ENCODE data around the gene ADGRG3. TPM values are rescaled to one million over a fixed set of nuclear protein-coding genes. Genes with fewer than 3 reads are reported as not detected.
"Not testable (repeated sequence)": the region's sequence is repeated elsewhere in the genome, so short reads cannot be mapped to it uniquely, and the experiment has no call there.

Gene ADGRG3
- polyA plus RNA-seq, 3 donors = 0.24 to 0.51 TPM; not detected in 1

DNA sequence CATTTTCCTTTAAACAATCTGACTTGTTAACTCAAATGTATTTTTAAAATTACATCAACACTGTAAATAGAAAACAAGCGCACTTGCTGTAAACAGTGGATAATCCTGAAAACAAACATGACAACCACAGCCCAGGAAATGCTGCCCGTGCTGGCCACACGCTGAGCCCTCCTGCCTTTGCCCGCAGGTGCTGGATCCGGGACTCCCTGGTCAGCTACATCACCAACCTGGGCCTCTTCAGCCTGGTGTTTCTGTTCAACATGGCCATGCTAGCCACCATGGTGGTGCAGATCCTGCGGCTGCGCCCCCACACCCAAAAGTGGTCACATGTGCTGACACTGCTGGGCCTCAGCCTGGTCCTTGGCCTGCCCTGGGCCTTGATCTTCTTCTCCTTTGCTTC lies 6.6 kb upstream of the ADGRG3 start:
- no peak for DNase-seq

DNA sequence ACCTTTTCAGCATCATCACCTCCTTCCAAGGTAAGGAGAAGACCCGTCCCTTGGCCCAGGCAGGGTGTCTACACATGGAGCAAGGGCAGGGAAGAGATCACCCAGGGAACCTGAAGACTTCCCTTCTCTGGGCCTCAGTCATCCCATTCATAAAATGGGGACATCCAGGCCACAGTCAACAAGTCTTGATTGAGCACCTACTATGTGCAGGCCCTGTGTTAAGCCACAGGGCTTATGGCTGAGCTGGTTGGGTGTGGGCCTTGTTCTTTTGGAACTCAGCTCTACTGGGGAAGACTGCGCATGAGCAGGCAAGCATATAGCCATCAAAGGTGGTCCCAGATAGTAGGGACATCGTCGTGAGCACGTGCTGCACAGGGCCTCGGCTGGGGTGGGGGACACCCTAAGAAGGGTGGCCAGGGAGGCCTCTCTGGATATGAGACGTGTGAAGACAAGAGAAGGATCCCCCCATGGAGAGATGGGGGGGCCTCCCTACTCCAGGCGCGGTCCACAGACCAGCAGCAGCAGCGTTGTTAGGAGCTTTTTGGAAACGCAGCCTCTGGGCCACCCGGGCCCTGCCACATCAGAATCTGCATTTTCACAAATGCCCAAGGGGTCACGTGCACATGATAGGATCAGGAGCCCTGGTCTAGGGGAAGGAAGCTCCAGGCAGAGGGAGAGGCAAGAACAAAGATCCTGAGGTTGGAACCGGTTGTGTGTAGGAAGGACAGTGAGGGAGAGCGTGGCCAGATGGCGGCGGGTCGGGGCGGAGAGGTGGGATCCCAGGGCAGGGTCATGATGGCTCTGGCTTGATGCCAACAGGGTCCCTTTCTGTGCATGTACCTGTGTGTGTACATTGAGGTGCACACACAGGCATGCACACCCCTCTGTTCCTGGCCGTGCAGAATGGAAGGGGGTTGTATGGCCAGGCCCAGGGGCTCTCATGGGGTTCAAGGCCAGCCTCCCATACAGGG lies 5.9 kb upstream of the ADGRG3 start:
- no peak for DNase-seq

DNA sequence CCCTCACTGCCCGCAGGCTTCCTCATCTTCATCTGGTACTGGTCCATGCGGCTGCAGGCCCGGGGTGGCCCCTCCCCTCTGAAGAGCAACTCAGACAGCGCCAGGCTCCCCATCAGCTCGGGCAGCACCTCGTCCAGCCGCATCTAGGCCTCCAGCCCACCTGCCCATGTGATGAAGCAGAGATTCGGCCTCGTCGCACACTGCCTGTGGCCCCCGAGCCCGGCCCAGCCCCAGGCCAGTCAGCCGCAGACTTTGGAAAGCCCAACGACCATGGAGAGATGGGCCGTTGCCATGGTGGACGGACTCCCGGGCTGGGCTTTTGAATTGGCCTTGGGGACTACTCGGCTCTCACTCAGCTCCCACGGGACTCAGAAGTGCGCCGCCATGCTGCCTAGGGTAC lies 4.7 kb upstream of the ADGRG3 start:
- DNase-seq = no peak

DNA sequence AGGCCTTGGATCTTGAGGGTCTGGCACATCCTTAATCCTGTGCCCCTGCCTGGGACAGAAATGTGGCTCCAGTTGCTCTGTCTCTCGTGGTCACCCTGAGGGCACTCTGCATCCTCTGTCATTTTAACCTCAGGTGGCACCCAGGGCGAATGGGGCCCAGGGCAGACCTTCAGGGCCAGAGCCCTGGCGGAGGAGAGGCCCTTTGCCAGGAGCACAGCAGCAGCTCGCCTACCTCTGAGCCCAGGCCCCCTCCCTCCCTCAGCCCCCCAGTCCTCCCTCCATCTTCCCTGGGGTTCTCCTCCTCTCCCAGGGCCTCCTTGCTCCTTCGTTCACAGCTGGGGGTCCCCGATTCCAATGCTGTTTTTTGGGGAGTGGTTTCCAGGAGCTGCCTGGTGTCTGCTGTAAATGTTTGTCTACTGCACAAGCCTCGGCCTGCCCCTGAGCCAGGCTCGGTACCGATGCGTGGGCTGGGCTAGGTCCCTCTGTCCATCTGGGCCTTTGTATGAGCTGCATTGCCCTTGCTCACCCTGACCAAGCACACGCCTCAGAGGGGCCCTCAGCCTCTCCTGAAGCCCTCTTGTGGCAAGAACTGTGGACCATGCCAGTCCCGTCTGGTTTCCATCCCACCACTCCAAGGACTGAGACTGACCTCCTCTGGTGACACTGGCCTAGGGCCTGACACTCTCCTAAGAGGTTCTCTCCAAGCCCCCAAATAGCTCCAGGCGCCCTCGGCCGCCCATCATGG lies 4.0 kb upstream of the ADGRG3 start:
- no peak for DNase-seq

DNA sequence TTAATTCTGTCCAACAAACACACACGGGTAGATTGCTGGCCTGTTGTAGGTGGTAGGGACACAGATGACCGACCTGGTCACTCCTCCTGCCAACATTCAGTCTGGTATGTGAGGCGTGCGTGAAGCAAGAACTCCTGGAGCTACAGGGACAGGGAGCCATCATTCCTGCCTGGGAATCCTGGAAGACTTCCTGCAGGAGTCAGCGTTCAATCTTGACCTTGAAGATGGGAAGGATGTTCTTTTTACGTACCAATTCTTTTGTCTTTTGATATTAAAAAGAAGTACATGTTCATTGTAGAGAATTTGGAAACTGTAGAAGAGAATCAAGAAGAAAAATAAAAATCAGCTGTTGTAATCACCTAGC lies 3.5 kb upstream of the ADGRG3 start:
- no peak for DNase-seq

DNA sequence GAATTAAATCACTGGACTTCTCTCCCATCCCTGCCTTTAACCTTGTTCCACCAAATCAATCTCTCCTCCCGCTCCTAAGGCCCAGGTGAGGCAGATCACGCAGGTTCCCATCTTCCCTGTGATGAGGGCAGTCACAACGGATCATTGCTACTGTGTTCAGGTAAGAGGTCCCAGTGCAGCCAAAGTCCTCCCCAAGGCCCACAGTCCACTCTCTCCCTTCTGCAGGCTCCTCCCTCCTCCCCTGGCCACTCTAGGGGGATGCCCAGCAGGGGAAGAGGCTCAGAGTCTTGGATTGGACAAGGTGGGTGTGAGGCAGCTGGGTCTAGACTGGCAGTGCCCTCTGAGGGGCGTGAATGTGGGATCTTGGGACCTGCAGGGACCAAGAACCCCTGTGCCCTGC lies 2.6 kb upstream of the ADGRG3 start:
- DNase-seq = no peak

DNA sequence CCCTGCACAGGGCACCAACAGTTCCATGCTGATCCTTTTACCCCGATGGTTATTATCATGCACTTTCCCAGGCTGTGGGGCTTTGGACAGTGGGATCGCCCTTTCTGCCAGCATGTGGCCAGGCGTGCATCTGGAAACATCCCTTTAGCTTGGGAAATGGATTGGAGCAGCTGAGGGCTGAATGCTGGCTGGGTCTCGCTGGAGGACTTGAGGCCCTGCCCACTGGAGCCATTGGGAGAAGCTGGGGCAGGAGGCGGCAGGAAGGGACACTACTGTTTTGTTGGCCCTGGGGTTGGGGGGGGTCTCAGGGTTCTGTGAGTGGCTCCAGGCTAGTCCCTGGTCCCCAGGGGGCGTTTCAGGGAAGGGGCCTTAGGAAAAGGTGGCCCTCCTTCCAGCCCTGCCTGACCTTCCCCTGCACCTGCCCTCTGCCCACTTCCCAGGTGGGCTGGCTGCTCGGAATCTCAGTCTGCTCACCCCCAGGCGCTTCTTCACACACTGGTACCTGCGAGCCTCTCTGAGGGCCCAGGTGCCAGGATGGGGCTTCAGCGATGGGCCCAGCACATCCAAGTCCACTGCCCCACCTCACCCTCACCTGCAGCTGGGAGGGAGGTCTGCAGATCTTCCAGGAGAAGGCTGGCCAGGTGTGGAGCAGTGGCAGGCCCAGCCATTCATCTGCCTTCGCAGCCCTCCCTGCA lies 1.6 kb upstream of the ADGRG3 start:
- no peak for DNase-seq

DNA sequence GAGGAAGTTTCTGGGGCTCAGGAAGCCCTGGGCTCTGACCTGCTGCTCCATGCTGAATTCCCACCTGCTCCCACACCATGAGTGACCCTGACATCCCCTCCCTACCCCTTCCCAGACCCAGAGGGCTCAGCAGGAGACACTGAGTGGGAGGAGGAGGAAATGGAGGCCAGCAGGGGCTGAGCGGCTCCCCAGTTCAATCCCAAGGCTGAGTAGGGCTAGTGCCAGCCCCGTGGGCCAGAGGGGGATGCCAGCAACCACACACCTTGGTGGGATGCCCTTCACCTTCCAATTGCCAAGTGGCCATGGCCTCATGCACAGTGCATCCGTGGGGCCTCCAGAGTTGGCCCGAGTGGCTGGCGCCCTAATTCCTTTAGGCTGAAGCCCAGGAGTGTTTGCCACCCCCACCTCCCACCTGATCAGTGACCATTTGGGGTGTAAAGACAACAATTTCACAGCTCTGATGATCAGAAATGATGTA lies 1.0 kb upstream of the ADGRG3 start:
- no peak for DNase-seq

DNA sequence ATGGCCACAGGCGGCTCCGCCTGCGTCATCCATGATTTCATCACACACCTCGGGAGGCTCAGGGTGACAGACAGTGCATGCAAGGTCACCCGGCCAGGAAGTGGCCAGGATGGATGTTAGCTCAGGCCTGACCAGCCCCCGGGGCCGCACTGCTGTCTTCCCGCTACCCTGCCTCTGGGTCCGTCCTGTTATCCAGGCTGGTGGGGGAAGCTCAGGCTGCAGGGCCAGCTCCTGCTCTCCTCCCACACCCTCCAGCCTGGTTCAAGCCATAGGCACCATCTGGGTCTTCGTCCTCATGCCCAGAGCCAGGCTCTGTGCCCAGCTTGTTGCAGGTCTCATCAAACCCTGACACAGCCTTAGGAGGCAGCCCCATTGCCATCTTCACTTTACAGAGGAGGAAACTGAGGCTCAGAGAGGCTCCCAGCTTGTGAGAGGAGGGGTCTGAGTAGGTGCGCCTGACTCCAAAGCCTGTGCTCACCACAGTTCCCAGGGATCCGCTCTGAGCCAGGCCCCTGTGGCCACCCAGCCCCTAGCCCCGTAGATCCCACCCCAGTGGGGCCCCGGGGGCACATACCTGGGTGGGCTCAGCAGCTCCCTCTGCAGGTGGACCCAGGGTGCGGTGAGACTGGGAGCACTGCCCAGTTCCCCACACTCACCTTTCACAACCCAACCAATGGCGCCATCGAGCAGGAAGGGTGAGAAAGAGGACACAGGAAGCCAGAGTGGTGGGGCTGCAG lies 412 bp upstream of the ADGRG3 start:
- DNase-seq = no peak

DNA sequence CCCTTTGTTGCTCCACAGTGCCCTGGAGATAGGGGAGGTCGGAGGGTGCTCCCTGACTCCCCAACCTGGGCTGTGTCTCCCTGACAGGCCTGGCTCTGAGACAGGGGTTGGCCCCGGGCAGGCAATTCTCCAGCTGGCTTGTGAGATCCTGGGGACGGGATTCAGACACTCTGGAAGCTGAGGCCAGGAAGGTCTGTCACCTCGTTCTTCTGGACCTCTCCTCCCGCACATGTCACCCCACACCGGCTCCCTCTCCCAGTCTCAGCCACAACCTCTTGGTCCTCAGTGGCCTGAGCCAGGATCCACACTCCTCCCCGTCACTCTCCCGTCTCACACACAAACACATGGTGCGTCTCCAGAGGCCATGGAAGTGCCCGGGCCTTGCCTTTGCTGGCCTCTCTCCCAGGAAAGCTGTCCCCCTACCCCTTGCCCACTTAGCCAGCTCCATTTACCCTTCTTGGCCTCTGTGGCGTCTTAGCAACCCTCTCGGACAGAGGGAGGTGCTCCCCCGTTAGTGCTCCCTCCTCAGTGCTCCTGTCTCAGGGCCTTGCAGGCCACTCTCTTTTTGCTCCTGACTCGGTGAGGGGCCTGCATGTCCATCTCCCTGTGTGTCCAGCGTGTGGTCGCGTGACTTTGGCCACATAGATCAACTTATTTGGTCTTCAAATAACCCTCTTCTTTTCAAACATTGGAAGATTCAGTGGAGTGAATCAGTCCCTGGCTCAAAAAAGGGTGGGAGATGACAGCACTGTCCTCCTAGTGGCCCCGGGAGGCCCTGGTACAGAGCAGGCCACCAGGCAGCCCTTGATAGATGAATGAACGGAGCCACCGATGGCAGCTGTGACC lies 747 bp downstream of the ADGRG3 start:
- DNase-seq = no peak

DNA sequence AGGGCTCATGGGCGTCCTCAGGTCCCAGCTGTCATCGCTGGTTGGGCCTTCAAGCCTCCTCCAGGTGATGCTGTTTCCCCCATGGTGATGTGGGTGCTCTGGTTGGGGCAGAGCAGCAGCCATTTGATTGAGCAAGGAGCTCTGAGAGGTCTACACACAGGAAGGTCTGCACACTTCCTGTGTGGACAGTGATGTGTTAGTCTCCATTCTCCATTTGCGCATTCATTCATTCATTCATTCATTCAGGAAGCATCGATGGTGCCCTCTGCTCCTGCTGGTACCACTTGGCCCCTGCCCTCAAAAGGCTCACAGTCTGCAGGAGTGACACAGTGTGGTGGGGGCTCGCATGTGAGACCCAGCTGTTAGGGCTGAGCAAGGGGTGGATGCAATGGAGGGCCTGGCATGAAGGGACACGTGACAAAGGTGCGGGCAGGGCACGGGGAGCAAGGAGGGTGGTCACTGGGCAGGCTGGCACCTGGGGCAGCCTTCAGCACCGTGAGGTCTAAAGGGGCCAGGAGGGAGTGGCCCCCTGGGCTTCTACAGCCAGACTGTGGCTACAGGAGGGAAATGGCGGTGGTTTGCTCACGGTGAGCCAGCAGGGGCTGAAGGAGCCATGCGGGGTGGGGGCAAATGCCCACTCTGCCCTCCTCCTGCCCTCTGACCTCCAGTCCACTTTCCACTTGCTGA lies 1.5 kb downstream of the ADGRG3 start:
- DNase-seq = no peak

DNA sequence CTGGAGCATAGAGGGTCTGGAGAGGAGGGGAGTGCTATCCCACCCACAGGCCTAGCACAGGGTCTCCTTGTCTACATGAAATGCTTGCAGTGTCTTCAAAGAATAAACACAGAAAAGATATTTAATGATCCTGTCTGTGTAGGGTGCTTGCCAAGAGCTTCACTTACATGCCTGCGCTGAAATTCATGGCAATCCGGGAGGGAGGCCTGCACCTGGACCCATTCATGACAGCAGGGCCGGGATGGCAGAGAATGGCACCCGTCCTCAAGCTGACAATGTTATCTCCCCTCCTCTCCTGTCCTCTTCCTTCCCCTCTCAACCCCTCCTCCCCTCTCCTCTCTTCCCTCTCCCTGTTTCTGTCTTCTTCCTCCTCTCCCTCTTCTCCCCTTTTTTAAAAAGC lies 2.1 kb downstream of the ADGRG3 start:
- DNase-seq = no peak

DNA sequence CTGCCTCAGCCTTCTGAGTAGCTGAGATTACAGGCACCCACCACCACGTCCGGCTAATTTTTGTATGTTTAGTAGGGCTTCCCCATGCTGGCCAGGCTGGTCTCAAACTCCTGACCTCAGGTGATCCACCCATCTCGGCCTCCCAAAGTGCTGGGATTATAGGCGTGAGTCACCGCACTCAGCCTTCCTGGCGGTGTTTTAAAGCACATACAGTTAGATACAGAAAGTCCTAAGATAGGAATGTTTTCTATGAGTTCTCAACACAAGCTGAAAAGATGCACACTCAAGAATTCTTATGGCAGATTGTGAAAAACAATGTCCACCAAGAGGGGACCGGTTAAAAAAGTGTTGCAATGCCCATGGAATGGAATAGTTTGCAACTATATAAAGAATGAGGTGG lies 3.3 kb downstream of the ADGRG3 start:
- not testable (repeated sequence) for DNase-seq

DNA sequence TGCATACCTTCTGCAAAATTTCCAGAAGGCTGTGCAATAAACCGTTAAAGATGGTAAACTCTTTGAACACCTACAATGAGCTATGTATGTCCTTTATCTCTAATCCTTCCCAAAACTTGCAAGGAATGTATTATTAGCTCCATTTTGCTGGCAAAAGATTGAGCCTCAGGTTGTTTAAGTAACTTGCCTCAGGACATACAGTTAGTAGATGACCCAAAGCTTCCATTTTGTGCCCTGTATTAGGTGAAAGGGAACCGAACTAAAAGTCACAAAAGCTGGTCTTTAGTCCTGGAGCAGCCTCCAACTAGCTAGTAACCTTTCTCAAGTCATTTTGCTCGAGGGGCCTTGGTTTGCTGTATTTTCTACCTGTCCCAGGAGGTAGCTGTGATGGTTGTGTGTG lies 4.3 kb downstream of the ADGRG3 start:
- no peak for DNase-seq

DNA sequence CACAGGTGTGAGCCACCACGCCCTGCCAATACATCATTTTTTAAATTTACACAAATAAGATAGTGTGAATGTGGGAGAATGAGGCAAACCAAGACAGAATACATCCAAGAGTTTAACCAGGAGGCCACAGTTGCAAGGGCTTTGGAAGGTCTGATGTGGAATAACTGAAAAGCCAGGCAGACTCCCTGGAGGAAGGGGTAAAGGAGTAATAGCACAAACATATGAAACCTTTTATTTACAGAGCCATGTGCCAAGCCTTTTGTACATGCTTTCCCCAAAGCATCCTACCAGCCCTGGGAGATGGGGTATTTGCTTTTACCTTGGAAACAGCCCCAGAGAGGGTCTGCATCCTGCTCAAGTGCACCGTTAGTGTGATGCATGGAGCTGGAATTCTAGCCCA lies 4.7 kb downstream of the ADGRG3 start:
- no peak for DNase-seq

DNA sequence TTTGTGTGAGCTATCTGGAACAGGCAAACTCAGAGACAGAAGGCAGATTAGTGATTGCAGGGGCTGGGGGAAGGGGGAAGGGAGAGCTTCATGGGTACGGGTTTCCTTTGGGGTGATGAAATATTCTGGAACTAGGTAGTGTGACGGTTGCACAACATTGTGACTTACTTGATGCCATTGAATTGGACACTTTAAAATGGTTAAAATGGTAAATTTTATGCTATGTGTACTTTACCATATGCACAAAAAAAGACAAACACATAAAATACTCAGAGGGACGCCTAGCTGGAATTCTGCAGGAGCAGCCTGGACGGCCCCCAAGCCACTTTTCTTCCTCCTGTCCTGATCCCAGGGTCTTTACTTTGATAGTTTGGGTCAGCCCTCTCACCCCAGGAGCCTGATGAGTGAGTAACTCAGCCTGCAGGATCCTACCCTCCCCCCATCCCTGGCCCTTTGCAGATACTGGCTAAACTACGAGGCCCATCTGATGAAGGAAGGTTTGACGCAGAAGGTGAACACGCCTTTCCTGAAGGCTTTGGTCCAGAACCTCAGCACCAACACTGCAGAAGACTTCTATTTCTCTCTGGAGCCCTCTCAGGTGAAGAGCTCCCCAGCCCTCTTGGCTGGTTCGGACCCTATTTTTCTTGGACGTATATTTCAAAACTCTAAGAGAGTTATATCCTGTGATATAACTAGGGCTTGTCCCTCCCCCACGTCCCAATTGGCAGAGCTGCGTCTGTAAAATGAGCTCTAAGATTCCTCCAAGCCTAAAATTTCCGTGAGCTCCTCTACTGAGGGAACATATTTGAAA lies 7.8 kb downstream of the ADGRG3 start:
- no peak for DNase-seq

DNA sequence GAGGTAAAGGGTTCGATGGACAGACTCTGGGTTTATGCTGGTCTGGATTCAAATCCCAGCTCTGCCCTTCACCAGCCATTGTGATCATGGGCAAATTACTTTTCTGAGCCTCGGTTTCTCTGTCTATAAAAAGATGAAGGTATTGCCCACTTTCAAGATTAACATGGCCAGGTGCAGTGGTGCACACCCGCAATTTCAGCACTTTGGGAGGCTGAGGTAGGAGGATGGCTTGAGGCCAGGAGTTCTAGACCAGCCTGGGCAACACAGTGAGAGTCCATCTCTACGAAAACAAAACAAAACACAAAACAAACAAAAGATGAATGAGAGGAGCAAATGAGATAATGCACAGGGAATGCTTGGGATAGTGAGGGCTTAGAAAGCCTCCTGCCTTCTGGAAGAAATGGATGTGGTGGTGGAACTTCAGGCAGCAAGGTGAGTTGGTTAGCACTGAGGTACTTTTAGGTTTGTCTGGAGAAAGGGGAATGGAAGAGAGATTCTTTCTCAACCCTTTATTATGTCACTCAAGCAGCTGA lies 8.5 kb downstream of the ADGRG3 start:
- no peak for DNase-seq

DNA sequence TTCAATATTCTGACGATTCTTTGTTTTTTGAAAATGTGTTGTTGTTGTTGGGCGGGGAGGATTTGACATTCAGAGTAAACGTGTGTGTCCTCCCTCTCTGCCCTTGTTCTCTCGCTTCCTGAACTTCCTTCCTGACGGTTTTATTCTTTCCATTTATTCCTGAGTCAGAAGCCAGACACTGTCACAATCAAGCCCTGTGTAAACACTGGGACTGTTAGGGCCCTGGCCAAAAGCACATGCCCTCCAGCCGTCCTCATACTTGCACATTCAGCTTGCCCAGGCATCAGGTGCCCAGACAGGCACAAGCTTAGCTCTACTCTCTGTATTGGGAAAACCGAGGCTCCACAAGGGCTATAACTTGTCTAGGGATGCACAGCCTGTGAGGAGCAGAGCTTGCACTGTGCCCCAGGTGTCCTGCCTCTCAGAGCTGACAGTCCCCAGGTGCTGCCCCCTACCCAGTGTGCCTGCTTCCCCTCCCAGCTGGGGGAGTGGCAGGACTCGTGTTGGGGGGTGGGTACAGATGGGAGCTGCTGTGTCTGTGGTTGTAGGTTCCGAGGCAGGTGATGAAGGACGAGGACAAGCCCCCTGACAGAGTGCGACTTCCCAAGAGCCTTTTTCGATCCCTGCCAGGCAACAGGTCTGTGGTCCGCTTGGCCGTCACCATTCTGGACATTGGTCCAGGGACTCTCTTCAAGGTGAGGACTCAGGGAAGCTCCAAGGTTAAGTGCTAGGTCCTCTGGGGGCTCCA lies 9.7 kb downstream of the ADGRG3 start:
- no peak for DNase-seq

Data from renal pelvis (tissue), 4 donors.